ENCODE results near the gene KNSTRN.
A peak's percentile ranks its signal among the peaks of the same experiment; 100 is the strongest.

KNSTRN gene

GRCh38 chr15:40435710-40436089 is 53.2 kb downstream of the KNSTRN start:
- DNase-seq = no peak

GRCh38 chr15:40436116-40436891 is 53.8 kb downstream of the KNSTRN start:
- DNase-seq = no peak

GRCh38 chr15:40436892-40437751 is 54.6 kb downstream of the KNSTRN start:
- DNase-seq = no peak

- DNase-seq = no peak
Measured at GRCh38 chr15:40437752-40438687, 55.5 kb downstream of the KNSTRN start.

GRCh38 chr15:40438712-40439111 is 56.2 kb downstream of the KNSTRN start:
- DNase-seq = no peak

- DNase-seq = no peak
Measured at GRCh38 chr15:40439461-40439959, 57.0 kb downstream of the KNSTRN start.

GRCh38 chr15:40439960-40440742 is 57.6 kb downstream of the KNSTRN start:
- no peak for DNase-seq

GRCh38 chr15:40440743-40441564 is 58.4 kb downstream of the KNSTRN start, which contains the start of gene BAHD1:
BAHD1 (plus strand) TSS chr15:40440953; CDS start chr15:40458465, 17,512 bp downstream.
- DNase-seq = peak; percentile 95 to 96

- DNase-seq = no peak
Measured at GRCh38 chr15:40441565-40442531, 59.3 kb downstream of the KNSTRN start.

- no peak for DNase-seq
Measured at GRCh38 chr15:40443255-40443654, 60.7 kb downstream of the KNSTRN start.

GRCh38 chr15:40443846-40444245 is 61.3 kb downstream of the KNSTRN start:
- DNase-seq = no peak

Data from CD4-positive, alpha-beta T cell treated with Interleukin-4 for 1 hour (primary cell).